ENCODE results near the gene DND1.

- no peak for TF ChIP-seq CTCF (IDR thresholded peaks at IDR 0.05; ENCODE audit: low read depth, low read length)
- TF ChIP-seq EZH2phosphoT487 (IDR thresholded peaks at IDR 0.05; ENCODE audit: low read depth), result no peak
Observed at GRCh38 chr5:140631036-140631417, 42.3 kb downstream of the DND1 start.
